Ovary (tissue), 9 donors: ENCODE measurements around the gene SHB. TPM values are rescaled to one million over a fixed set of nuclear protein-coding genes. Genes with fewer than 3 reads are reported as not detected.

Experiments
- DNase-seq, 5 donors: peaks; one replicate each; pipeline ENCODE4 v3.0.0-alpha.2; 2019 to 2020
- H3K27ac ChIP-seq, 2 donors: fragments of 200-600 bp; one replicate each; pipeline versions ENCODE4 v1.5.1 to v1.8.0; 2019 to 2022
- H3K27me3 ChIP-seq: fragments of 200-600 bp; one replicate; pipeline ENCODE4 v1.8.0; 2022
- H3K36me3 ChIP-seq: fragments of 200-600 bp; sonication (generic); one replicate; pipeline ENCODE4 v1.5.1; 2019
- H3K4me1 ChIP-seq: one replicate; pipeline ENCODE4 v1.8.1; 2013; ENCODE audit warnings: mild to moderate bottlenecking, moderate library complexity; ENCODE audit not compliant: insufficient read depth
- H3K4me3 ChIP-seq: fragments of 200-600 bp; sonication (generic); one replicate; pipeline ENCODE4 v1.5.1; 2017
- H3K9me3 ChIP-seq, 2 donors: fragments of 200-600 bp in 1 of 2; sonication (generic) in 1 of 2; one replicate each; pipeline versions ENCODE4 v1.5.1 to v1.8.1; 2013 to 2019; ENCODE audit warnings: mild to moderate bottlenecking in 1 of 2, moderate library complexity in 1 of 2
- CTCF ChIP-seq, 3 donors: fragments of 450-650 bp in 2 of 3; fragments of 200-600 bp in 1 of 3; IDR thresholded peaks; one replicate each; pipeline versions ENCODE4 v1.5.1 to v1.8.0; 2016 to 2022; ENCODE audit warnings: antibody characterized with exemption in 3 of 3, mild to moderate bottlenecking in 1 of 3
- EP300 ChIP-seq: sonication (generic); formaldehyde crosslinking; IDR thresholded peaks from one replicate; pipeline ENCODE4 v1.6.1; 2017; ENCODE audit warnings: antibody characterized with exemption
- POLR2A ChIP-seq: fragments of 450-650 bp; IDR thresholded peaks from one replicate; pipeline ENCODE4 v1.6.1; 2017; ENCODE audit warnings: antibody characterized with exemption, mild to moderate bottlenecking, moderate library complexity
- WGBS, 3 donors: extraction: QIAGEN DNeasy Blood & Tissue Kit in 1 of 3; methylation state at CpG; one replicate each; pipeline versions ENCODE4 v1.1.5 to v1.1.7; 2013 to 2017; 5-methylcytosine and 5-hydroxymethylcytosine counted together
- intact Hi-C, 4 donors: fragments of 100-400 bp; cut with DNase I; formaldehyde crosslinking; loops; one replicate each; pipeline versions ENCODE4 v1.11.0 to v1.15.1; 2022 to 2023
- polyA plus RNA-seq, 2 donors: library from polyadenylated mRNA; stranded (reverse); fragments of 200-250 nt in 1 of 2; fragments of 350-450 nt in 1 of 2; fragmentation: Illumina TruSeq in 1 of 2; extraction: RNeasy Lipid Tissue Mini Kit (QIAGEN cat#74804) in 1 of 2; gene quantifications; one replicate each; pipeline ENCODE4 v1.2.3, GENCODE V29; 2013 to 2014
- total RNA-seq, 7 donors: library from RNA; depleted of rRNA in 2 of 7; stranded (reverse); fragments of >200 nt in 2 of 7; fragmentation: NEBNext Ultra II Directional in 3 of 7; extraction: Animal tissue kit (Norgen Biotek cat#: 25700) in 3 of 7; gene quantifications; one replicate each; pipeline versions ENCODE4 v1.1.0 to v1.2.4, GENCODE V29; 2016 to 2023
- donor health status: DM: no; HTN: no; CAD: no; lungs with moderate emphysema.
- donor health status: DM: no; HTN: no; CAD: no.
- donor health status: Bipolar disorder and iron deficiency.
- donor health status: DM: yes; HTN: yes; CAD: no.
- donor health status: DM: no; HTN: no; CAD: no.
- donor health status: DM: yes; HTN: yes; CAD: no.

The SHB gene
- total and polyA plus RNA-seq, 9 donors = 3.5 to 23.8 (median 9.0) TPM

DNA sequence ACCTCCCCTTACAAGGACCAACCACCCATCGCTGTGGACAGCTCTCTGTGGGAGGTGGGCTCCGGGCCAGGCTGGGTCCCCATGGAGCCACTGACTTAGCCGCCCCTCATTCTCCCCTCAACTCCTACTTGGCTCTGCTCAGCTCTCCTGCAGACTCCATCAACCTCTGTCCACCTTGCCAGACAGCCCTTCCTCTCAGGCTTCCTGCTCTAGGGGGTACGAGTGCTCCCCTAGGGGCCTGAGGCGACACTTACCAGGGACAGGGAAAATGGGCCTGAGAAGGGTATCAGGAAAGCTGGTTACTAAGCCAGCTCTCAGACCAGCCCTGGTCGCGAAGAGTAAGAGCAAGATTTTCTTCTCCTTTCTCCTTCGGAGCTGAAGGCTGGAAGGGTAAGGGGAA lies 43.9 kb downstream of the SHB start:
- H3K4me1 ChIP-seq = peaks cover 12% of the 10 kb centered on the region
- DNase-seq = no peak
- no peaks in the 10 kb centered on the region for H3K9me3 ChIP-seq
- H3K27ac ChIP-seq = peak overlapping the region in 1 of 2 donors; percentile 48
- 77 to 90% (median 81%) methylated on average over 8 of the region's 8 CpGs for WGBS, 3 donors
- no peak overlapping the region for H3K4me3 ChIP-seq
- no peaks in the 10 kb centered on the region for H3K36me3 ChIP-seq
- intact Hi-C loops = loop anchor here in 1 of 4 donors (10.0 kb wide), 1 partner anchor 60 kb away; no protein-coding TSS in a partner anchor
- no peak for TF ChIP-seq EP300
- no peak for TF ChIP-seq CTCF (IDR thresholded peaks at IDR 0.05)
- no peak for TF ChIP-seq POLR2A
- no peaks in the 10 kb centered on the region for H3K27me3 ChIP-seq

DNA sequence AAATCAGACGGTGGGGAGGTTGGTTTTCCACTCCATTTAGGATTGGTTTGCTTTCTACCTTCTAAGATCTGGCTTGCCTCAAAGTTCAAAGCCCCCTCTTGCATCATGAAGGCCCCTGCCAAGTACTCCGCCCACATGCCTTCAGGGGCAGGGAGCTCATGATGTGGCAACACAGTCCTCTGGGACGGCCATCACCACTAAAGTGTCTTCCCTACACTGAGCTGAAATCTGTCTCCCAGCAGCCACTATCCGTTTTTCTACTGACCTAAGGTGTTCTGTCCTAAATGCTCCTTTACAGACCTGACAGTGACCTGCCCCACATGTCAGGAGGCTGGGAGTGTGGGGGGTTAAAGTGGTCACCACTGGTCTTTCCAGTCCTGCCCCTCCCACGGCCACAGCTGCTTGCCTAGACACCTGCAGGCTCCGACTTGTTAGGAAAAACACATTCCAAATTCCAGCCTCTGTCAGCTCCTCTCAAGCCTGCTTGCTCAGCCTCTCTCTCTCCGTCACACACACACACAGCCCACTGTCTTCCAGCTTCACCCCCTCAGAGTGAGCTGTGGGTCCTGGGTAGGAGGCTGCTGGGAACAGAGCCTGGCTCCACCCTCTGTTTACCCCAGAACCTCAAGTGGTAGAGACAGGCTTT lies 44.9 kb downstream of the SHB start:
- intact Hi-C loops = loop anchor here in 2 of 4 donors (1.0 to 10.0 kb wide), 3 partner anchors 37 to 61 kb away; no protein-coding TSS in a partner anchor
- 30 to 31% (median 30%) methylated on average over 7 of the region's 7 CpGs for WGBS, 3 donors

DNA sequence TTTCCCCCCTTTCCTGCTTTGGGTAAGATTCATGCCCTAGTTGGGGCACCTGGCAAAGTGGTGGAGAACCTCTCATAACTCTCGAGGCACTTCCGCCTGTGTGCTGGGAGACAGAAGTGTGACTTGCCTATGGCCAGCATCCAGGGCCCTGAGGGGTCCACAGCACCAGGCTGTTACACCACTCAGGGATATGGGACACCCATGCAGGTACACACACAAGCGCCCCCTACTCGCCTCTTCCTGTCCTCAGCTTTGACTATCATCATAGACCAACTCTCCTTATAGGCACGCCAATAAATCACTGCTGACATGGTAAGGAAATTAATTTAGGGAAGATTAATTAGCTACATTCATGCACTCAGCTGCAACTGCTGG lies 45.4 kb downstream of the SHB start:
- TF ChIP-seq POLR2A = no peak
- no peak for TF ChIP-seq CTCF (IDR thresholded peaks at IDR 0.05)
- no peak for TF ChIP-seq EP300
- intact Hi-C loops = loop anchor here in 2 of 4 donors (1.0 to 10.0 kb wide), 3 partner anchors 36 to 61 kb away; no protein-coding TSS in a partner anchor
- DNase-seq = no peak
- H3K27ac ChIP-seq = no peak overlapping the region
- H3K27me3 ChIP-seq = no peaks in the 10 kb centered on the region
- no peak overlapping the region for H3K4me3 ChIP-seq
- H3K36me3 ChIP-seq = no peaks in the 10 kb centered on the region
- H3K4me1 ChIP-seq = peaks cover 18% of the 10 kb centered on the region
- WGBS, 3 donors = 91 to 96% (median 96%) methylated on average over 5 of the region's 5 CpGs
- H3K9me3 ChIP-seq = no peaks in the 10 kb centered on the region

More for the DNA sequence above, 44.9 kb downstream of the SHB start:
- Histone ChIP-seq H3K27ac (peak overlapping the region in 1 of 2 donors; percentile 1), H3K36me3 (no peaks in the 10 kb centered on the region), H3K9me3 (no peaks in the 10 kb centered on the region), H3K4me3 (no peak overlapping the region), H3K4me1 (peaks cover 15% of the 10 kb centered on the region), H3K27me3 (no peaks in the 10 kb centered on the region)
- TF ChIP-seq POLR2A (no peak), EP300 (no peak), CTCF (IDR thresholded peaks at IDR 0.05) (no peak)
- peak in 4 of 5 donors; percentile 36 to 68 (median 44) for DNase-seq

GRCh38 chr9:38022995-38023394 lies 46.0 kb downstream of the SHB start:
- no peaks in the 10 kb centered on the region for H3K9me3 ChIP-seq
- H3K4me3 ChIP-seq = no peak overlapping the region
- TF ChIP-seq POLR2A (no peak), EP300 (no peak), CTCF (IDR thresholded peaks at IDR 0.05) (no peak)
- WGBS, 3 donors = 47 to 84% (median 67%) methylated on average over 8 of the region's 8 CpGs
- no peaks in the 10 kb centered on the region for H3K36me3 ChIP-seq
- intact Hi-C loops = loop anchor here in 1 of 4 donors (5.0 to 10.0 kb wide), 2 partner anchors 36 to 62 kb away; no protein-coding TSS in a partner anchor
- H3K27ac ChIP-seq = no peak overlapping the region
- peaks cover 18% of the 10 kb centered on the region for H3K4me1 ChIP-seq
- no peak for DNase-seq
- H3K27me3 ChIP-seq = no peaks in the 10 kb centered on the region
